Measurements from ENCODE around the gene TAS2R41. TPM values are rescaled to one million over a fixed set of nuclear protein-coding genes. Genes with fewer than 3 reads are reported as not detected.

The TAS2R41 gene
- total RNA-seq, 1 donor from 2014 or later, result not detected

DNA sequence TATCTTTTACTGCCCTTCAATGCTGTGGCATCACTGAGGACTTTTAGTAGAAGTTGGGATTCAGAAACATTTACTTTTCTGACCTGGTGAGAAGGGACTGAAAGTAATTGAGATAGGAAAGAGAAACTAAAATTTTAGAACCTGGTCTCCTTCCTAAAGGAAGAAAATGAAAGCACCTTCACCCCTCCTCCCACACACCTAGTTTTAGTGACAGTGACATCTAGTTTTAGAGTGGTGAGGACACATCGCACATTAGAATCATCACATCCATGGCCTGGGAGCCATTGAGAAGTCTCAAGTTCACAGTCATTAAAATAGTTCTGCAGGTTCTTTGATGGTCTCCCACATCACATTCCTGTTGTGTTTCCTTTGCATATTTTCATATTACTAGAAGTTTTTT is 16.1 kb downstream of the TAS2R41 start:
- TF ChIP-seq, protein P1, sequence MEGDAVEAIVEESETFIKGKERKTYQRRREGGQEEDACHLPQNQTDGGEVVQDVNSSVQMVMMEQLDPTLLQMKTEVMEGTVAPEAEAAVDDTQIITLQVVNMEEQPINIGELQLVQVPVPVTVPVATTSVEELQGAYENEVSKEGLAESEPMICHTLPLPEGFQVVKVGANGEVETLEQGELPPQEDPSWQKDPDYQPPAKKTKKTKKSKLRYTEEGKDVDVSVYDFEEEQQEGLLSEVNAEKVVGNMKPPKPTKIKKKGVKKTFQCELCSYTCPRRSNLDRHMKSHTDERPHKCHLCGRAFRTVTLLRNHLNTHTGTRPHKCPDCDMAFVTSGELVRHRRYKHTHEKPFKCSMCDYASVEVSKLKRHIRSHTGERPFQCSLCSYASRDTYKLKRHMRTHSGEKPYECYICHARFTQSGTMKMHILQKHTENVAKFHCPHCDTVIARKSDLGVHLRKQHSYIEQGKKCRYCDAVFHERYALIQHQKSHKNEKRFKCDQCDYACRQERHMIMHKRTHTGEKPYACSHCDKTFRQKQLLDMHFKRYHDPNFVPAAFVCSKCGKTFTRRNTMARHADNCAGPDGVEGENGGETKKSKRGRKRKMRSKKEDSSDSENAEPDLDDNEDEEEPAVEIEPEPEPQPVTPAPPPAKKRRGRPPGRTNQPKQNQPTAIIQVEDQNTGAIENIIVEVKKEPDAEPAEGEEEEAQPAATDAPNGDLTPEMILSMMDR (IDR thresholded peaks at IDR 0.05), result no peak
- ATAC-seq (ENCODE audit: low read depth) (no peak), DNase-seq (no peak)
- no peak overlapping the region for H3K27ac Mint-ChIP-seq
- no peak overlapping the region for H3K4me3 Mint-ChIP-seq
- no peaks in the 10 kb centered on the region for H3K4me1 Mint-ChIP-seq
- CTCF ChIA-PET, result no interaction called here
- POLR2A ChIA-PET, result no interaction called here
- H3K27me3 Mint-ChIP-seq, result peaks cover 11% of the 10 kb centered on the region
- H3K36me3 Mint-ChIP-seq (ENCODE audit: low read depth), result no peaks in the 10 kb centered on the region
- H3K9me3 Mint-ChIP-seq, result no peaks in the 10 kb centered on the region
- intact Hi-C loops (cut with micrococcal nuclease), result no loop called here

DNA sequence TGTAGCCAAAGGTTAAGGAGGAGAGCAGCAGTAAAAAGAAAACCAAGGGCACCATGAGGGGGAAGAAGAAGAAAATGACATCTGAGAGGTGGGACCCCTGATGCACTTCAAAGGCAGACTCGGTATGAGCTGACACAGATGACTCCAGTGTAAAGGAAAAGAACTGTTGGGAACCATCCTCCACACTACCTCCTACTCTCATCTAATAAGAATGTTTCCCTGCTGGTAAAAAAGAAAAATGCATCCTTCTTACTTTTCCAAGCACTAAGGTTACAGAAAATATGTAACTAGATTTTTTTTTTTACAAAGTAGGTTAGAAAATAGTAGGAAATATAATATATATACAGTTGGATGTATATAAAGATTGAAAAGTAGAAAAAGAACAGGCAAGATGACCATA is 16.9 kb downstream of the TAS2R41 start:
- H3K36me3 Mint-ChIP-seq (ENCODE audit: low read depth), result no peaks in the 10 kb centered on the region
- peaks cover 7% of the 10 kb centered on the region for H3K27me3 Mint-ChIP-seq
- POLR2A ChIA-PET, result no interaction called here
- CTCF ChIA-PET, result no interaction called here
- H3K27ac Mint-ChIP-seq, result no peak overlapping the region
- ATAC-seq (ENCODE audit: low read depth) (no peak), DNase-seq (no peak)
- no peaks in the 10 kb centered on the region for H3K4me1 Mint-ChIP-seq
- TF ChIP-seq, protein P1 (IDR thresholded peaks at IDR 0.05), result no peak
- H3K4me3 Mint-ChIP-seq, result no peak overlapping the region
- intact Hi-C loops (cut with micrococcal nuclease), result no loop called here
- no peaks in the 10 kb centered on the region for H3K9me3 Mint-ChIP-seq

DNA sequence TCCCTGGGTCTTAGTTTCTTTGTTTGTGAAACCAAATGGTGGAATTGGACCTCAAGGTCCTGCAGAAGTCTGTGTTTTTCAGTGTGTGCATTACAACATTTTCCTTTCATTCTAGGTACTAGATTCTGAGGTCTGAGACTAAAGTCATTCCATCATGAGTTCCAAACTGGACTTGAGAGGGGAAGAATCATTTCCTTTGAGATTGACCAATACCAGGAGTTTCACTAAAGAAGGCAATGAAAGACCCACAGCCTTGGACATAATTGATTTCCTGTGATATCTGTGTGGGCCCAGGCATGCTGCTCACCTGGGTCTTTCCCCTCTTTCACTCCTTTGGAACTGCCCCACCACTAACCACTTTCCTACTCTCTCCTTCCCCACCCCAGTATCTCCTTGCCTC is 18.2 kb downstream of the TAS2R41 start:
- ATAC-seq (ENCODE audit: low read depth) (no peak), DNase-seq (no peak)
- Mint-ChIP-seq H3K4me3 (no peak overlapping the region), H3K9me3 (no peaks in the 10 kb centered on the region), H3K4me1 (no peaks in the 10 kb centered on the region), H3K27ac (no peak overlapping the region), H3K27me3 (peaks cover 9% of the 10 kb centered on the region), H3K36me3 (ENCODE audit: low read depth) (no peaks in the 10 kb centered on the region)
- POLR2A ChIA-PET, result no interaction called here
- TF ChIP-seq, protein P1 (IDR thresholded peaks at IDR 0.05), result no peak
- CTCF ChIA-PET, result no interaction called here
- intact Hi-C loops (cut with micrococcal nuclease), result no loop called here

DNA sequence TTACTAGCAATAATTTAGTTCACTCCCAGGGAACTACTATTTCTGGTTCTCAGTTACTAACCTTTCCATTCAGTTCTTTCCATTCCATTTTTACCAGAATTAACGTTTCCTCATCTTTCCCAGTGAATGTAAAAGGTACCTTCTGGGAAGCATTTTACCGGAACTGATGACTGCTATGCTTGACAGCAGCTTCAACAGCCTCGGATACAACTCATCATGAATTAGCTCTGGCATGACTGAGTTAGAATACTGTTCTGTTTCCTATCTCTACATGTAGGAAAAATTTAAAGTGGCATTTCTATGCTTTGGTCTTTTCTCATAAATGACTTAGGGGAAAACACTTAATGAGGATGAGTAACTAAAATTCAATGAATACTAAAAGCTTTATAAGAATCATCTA is 18.6 kb downstream of the TAS2R41 start:
- ATAC-seq (ENCODE audit: low read depth), result no peak
- Mint-ChIP-seq H3K27ac (no peak overlapping the region), H3K27me3 (peaks cover 9% of the 10 kb centered on the region), H3K9me3 (no peaks in the 10 kb centered on the region), H3K36me3 (ENCODE audit: low read depth) (no peaks in the 10 kb centered on the region), H3K4me1 (no peaks in the 10 kb centered on the region), H3K4me3 (no peak overlapping the region)
- DNase-seq, result no peak
- ChIA-PET POLR2A (no interaction called here), CTCF (no interaction called here)
- TF ChIP-seq, protein P1 (IDR thresholded peaks at IDR 0.05), result no peak
- intact Hi-C loops (cut with micrococcal nuclease), result no loop called here

DNA sequence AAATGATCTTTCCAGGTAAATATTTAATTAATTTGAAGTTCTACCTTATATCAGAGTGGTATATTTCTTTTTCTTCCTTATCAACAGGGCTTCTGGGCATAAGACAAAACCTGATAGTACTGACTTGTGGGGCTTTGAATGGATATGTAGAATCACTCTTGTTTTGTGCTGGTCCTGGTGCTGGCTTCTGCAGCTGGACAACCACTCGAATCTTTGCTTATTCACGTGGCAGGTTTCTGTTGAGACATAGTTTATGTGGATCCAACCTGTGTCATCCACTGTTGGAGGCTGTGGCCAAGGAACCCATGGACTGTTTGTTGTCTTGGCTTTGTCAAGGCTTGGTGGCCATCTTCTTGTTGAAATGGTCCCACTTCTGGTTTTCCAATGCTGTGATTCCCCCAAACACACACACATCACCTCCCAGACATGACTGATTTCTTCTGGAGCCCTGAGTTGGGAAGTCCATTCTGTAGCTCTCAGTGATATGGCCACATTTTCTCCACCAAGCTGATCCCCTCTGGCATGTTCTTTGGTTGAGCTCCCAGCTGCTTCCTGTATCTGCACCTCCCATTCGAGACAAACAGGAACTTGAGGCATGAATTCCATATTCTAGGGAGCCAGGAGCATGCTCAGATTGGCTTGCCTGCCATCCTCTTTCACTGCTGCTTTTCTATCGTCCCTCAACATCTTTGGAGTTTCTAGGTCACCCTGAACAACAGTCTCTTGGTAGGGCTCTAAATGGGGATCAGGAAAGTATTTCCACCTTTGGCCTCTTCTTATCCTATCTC is 19.5 kb downstream of the TAS2R41 start:
- Mint-ChIP-seq H3K27ac (no peak overlapping the region), H3K4me1 (no peaks in the 10 kb centered on the region)
- POLR2A ChIA-PET, result no interaction called here

More for the DNA sequence above, 19.5 kb downstream of the TAS2R41 start:
- DNase-seq (no peak), ATAC-seq (ENCODE audit: low read depth) (no peak)
- Mint-ChIP-seq H3K9me3 (no peaks in the 10 kb centered on the region), H3K36me3 (ENCODE audit: low read depth) (no peaks in the 10 kb centered on the region), H3K27me3 (peaks cover 9% of the 10 kb centered on the region), H3K4me3 (no peak overlapping the region)
- intact Hi-C loops (cut with micrococcal nuclease), result no loop called here
- TF ChIP-seq, protein P1 (IDR thresholded peaks at IDR 0.05), result no peak
- CTCF ChIA-PET, result no interaction called here
